ENCODE measurements around the gene TBC1D19. TPM values are rescaled to one million over a fixed set of nuclear protein-coding genes. Genes with fewer than 3 reads are reported as not detected.
"Not testable (repeated sequence)": the region's sequence is repeated elsewhere in the genome, so short reads cannot be mapped to it uniquely, and the experiment has no call there.

Gene TBC1D19
- total RNA-seq, 1 donor from 2014 or later, result 3.3 TPM

- peaks cover 16% of the 10 kb centered on the region for H3K4me1 Mint-ChIP-seq
- H3K27ac Mint-ChIP-seq, result no peak overlapping the region
- H3K9me3 Mint-ChIP-seq, result no peaks in the 10 kb centered on the region
These were observed 29.4 kb downstream of the TBC1D19 start for GRCh38 chr4:26613237-26613636.

GRCh38 chr4:26613735-26614134 is 29.9 kb downstream of the TBC1D19 start:
- no peak for DNase-seq
- Mint-ChIP-seq H3K27ac (no peak overlapping the region), H3K4me3 (no peak overlapping the region), H3K36me3 (ENCODE audit: low read depth) (no peaks in the 10 kb centered on the region), H3K27me3 (no peaks in the 10 kb centered on the region), H3K4me1 (peaks cover 16% of the 10 kb centered on the region), H3K9me3 (no peaks in the 10 kb centered on the region)
- intact Hi-C loops (cut with micrococcal nuclease), result no loop called here

More at GRCh38 chr4:26613237-26613636, 29.4 kb downstream of the TBC1D19 start:
- intact Hi-C loops (cut with micrococcal nuclease), result no loop called here
- no peaks in the 10 kb centered on the region for H3K36me3 Mint-ChIP-seq (ENCODE audit: low read depth)
- no peaks in the 10 kb centered on the region for H3K27me3 Mint-ChIP-seq
- H3K4me3 Mint-ChIP-seq, result no peak overlapping the region
- DNase-seq, result no peak

- Mint-ChIP-seq H3K4me1 (no peaks in the 10 kb centered on the region), H3K27ac (no peak overlapping the region), H3K9me3 (peaks cover 5% of the 10 kb centered on the region), H3K4me3 (no peak overlapping the region), H3K27me3 (no peaks in the 10 kb centered on the region), H3K36me3 (ENCODE audit: low read depth) (no peaks in the 10 kb centered on the region)
- no peak for DNase-seq
- intact Hi-C loops (cut with micrococcal nuclease), result no loop called here
These were observed 35.9 kb downstream of the TBC1D19 start for GRCh38 chr4:26619784-26620183.

GRCh38 chr4:26621366-26621765 is 37.5 kb downstream of the TBC1D19 start:
- no peaks in the 10 kb centered on the region for H3K4me1 Mint-ChIP-seq
- no peak for DNase-seq
- no peak overlapping the region for H3K4me3 Mint-ChIP-seq
- no peaks in the 10 kb centered on the region for H3K27me3 Mint-ChIP-seq
- intact Hi-C loops (cut with micrococcal nuclease), result no loop called here
- no peaks in the 10 kb centered on the region for H3K36me3 Mint-ChIP-seq (ENCODE audit: low read depth)
- no peak overlapping the region for H3K27ac Mint-ChIP-seq
- peaks cover 5% of the 10 kb centered on the region for H3K9me3 Mint-ChIP-seq

GRCh38 chr4:26622913-26623312 is 39.0 kb downstream of the TBC1D19 start:
- intact Hi-C loops (cut with micrococcal nuclease), result no loop called here
- H3K27ac Mint-ChIP-seq, result no peak overlapping the region
- H3K27me3 Mint-ChIP-seq, result no peaks in the 10 kb centered on the region

GRCh38 chr4:26626658-26627057 is 42.8 kb downstream of the TBC1D19 start:
- H3K4me3 Mint-ChIP-seq; H3K36me3 Mint-ChIP-seq (ENCODE audit: low read depth); H3K4me1 Mint-ChIP-seq; intact Hi-C loops (cut with micrococcal nuclease); H3K27me3 Mint-ChIP-seq; H3K9me3 Mint-ChIP-seq; H3K27ac Mint-ChIP-seq; DNase-seq: not testable (repeated sequence)

More at GRCh38 chr4:26622913-26623312, 39.0 kb downstream of the TBC1D19 start:
- Mint-ChIP-seq H3K36me3 (ENCODE audit: low read depth) (no peaks in the 10 kb centered on the region), H3K4me1 (no peaks in the 10 kb centered on the region), H3K4me3 (no peak overlapping the region), H3K9me3 (peaks cover 5% of the 10 kb centered on the region)
- DNase-seq, result no peak

- no peak for DNase-seq
- Mint-ChIP-seq H3K27me3 (no peaks in the 10 kb centered on the region), H3K36me3 (ENCODE audit: low read depth) (peaks cover 2% of the 10 kb centered on the region), H3K4me3 (no peak overlapping the region), H3K4me1 (no peaks in the 10 kb centered on the region), H3K9me3 (peaks cover 14% of the 10 kb centered on the region), H3K27ac (no peak overlapping the region)
- intact Hi-C loops (cut with micrococcal nuclease), result no loop called here
These were observed 49.0 kb downstream of the TBC1D19 start for GRCh38 chr4:26632916-26633315.

GRCh38 chr4:26634237-26634636 is 50.4 kb downstream of the TBC1D19 start:
- Mint-ChIP-seq H3K27ac (no peak overlapping the region), H3K27me3 (no peaks in the 10 kb centered on the region), H3K4me3 (no peak overlapping the region), H3K4me1 (no peaks in the 10 kb centered on the region), H3K36me3 (ENCODE audit: low read depth) (no peaks in the 10 kb centered on the region), H3K9me3 (peaks cover 9% of the 10 kb centered on the region)
- DNase-seq, result no peak
- intact Hi-C loops (cut with micrococcal nuclease), result no loop called here

GRCh38 chr4:26636458-26636857 is 52.6 kb downstream of the TBC1D19 start:
- Mint-ChIP-seq H3K27ac (no peak overlapping the region), H3K27me3 (no peaks in the 10 kb centered on the region), H3K4me3 (no peak overlapping the region), H3K36me3 (ENCODE audit: low read depth) (peaks cover 3% of the 10 kb centered on the region), H3K4me1 (no peaks in the 10 kb centered on the region), H3K9me3 (peaks cover 10% of the 10 kb centered on the region)
- no peak for DNase-seq
- intact Hi-C loops (cut with micrococcal nuclease), result no loop called here

- H3K4me3 Mint-ChIP-seq; intact Hi-C loops (cut with micrococcal nuclease): not testable (repeated sequence)
These were observed 56.8 kb downstream of the TBC1D19 start for GRCh38 chr4:26640639-26641038.

GRCh38 chr4:26647523-26648224 is 63.8 kb downstream of the TBC1D19 start:
- intact Hi-C loops (cut with micrococcal nuclease), result no loop called here
- no peak overlapping the region for H3K27ac Mint-ChIP-seq
- H3K27me3 Mint-ChIP-seq, result no peaks in the 10 kb centered on the region
- peaks cover 2% of the 10 kb centered on the region for H3K36me3 Mint-ChIP-seq (ENCODE audit: low read depth)
- no peak overlapping the region for H3K4me3 Mint-ChIP-seq
- no peak for DNase-seq
- peaks cover 16% of the 10 kb centered on the region for H3K9me3 Mint-ChIP-seq
- no peaks in the 10 kb centered on the region for H3K4me1 Mint-ChIP-seq

More at GRCh38 chr4:26640639-26641038, 56.8 kb downstream of the TBC1D19 start:
- H3K36me3 Mint-ChIP-seq (ENCODE audit: low read depth); H3K27ac Mint-ChIP-seq; DNase-seq; H3K27me3 Mint-ChIP-seq; H3K4me1 Mint-ChIP-seq: not testable (repeated sequence)
- peaks cover 26% of the 10 kb centered on the region for H3K9me3 Mint-ChIP-seq

- no peaks in the 10 kb centered on the region for H3K27me3 Mint-ChIP-seq
These were observed 64.4 kb downstream of the TBC1D19 start for GRCh38 chr4:26648260-26648659.

GRCh38 chr4:26660261-26660660 is 76.4 kb downstream of the TBC1D19 start:
- H3K4me1 Mint-ChIP-seq, result no peaks in the 10 kb centered on the region
- no peak overlapping the region for H3K4me3 Mint-ChIP-seq
- H3K36me3 Mint-ChIP-seq (ENCODE audit: low read depth), result no peaks in the 10 kb centered on the region
- no peaks in the 10 kb centered on the region for H3K27me3 Mint-ChIP-seq
- intact Hi-C loops (cut with micrococcal nuclease), result no loop called here
- H3K27ac Mint-ChIP-seq, result no peak overlapping the region
- peaks cover 13% of the 10 kb centered on the region for H3K9me3 Mint-ChIP-seq
- no peak for DNase-seq

More at GRCh38 chr4:26648260-26648659, 64.4 kb downstream of the TBC1D19 start:
- H3K4me1 Mint-ChIP-seq, result no peaks in the 10 kb centered on the region
- H3K4me3 Mint-ChIP-seq, result no peak overlapping the region
- H3K27ac Mint-ChIP-seq, result no peak overlapping the region
- intact Hi-C loops (cut with micrococcal nuclease), result no loop called here
- H3K36me3 Mint-ChIP-seq (ENCODE audit: low read depth), result peaks cover 2% of the 10 kb centered on the region
- H3K9me3 Mint-ChIP-seq, result peaks cover 10% of the 10 kb centered on the region
- no peak for DNase-seq

GRCh38 chr4:26663888-26664287 is 80.0 kb downstream of the TBC1D19 start:
- no peaks in the 10 kb centered on the region for H3K4me1 Mint-ChIP-seq
- no peaks in the 10 kb centered on the region for H3K36me3 Mint-ChIP-seq (ENCODE audit: low read depth)
- DNase-seq, result no peak
- no peak overlapping the region for H3K27ac Mint-ChIP-seq
- peaks cover under 1% of the 10 kb centered on the region for H3K9me3 Mint-ChIP-seq
- intact Hi-C loops (cut with micrococcal nuclease), result no loop called here
- no peak overlapping the region for H3K4me3 Mint-ChIP-seq
- H3K27me3 Mint-ChIP-seq, result no peaks in the 10 kb centered on the region
